Lower leg skin (tissue), 4 donors: Measurements from ENCODE around the gene PRDM4. TPM values are rescaled to one million over a fixed set of nuclear protein-coding genes. Genes with fewer than 3 reads are reported as not detected.
"Not testable (repeated sequence)": the region's sequence is repeated elsewhere in the genome, so short reads cannot be mapped to it uniquely, and the experiment has no call there.

Source experiments
- DNase-seq, 2 donors: peaks; one replicate each; pipeline ENCODE4 v3.0.0-alpha.2; 2019; ENCODE audit warnings: low spot score in 2 of 2
- H3K4me3 ChIP-seq: fragments of 200-600 bp; sonication (generic); 2 replicates; pipeline ENCODE4 v1.5.1; 2017; ENCODE audit warnings: mild to moderate bottlenecking, low read depth; ENCODE audit not compliant: poor library complexity, severe bottlenecking
- POLR2A ChIP-seq, 2 donors: fragments of 450-650 bp; IDR thresholded peaks; one replicate each; pipeline ENCODE4 v1.6.1; 2016 to 2017; ENCODE audit warnings: antibody characterized with exemption in 2 of 2, mild to moderate bottlenecking in 1 of 2, moderate library complexity in 1 of 2
- WGBS, 2 donors: methylation state at CpG; one replicate each; pipeline ENCODE4 v1.1.5; 2018; 5-methylcytosine and 5-hydroxymethylcytosine counted together
- intact Hi-C: fragments of 100-400 bp; cut with DNase I; formaldehyde crosslinking; loops from one replicate; pipeline ENCODE4 v1.15.0; 2023; ENCODE audit warnings: low total_unique reads
- total RNA-seq, 4 donors: library from RNA; depleted of rRNA; stranded (reverse); fragments of >200 nt; gene quantifications; one replicate each; pipeline ENCODE4 v1.1.0, GENCODE V29; 2016
- TF ChIP-seq, protein P1 (sequence below), 3 donors: fragments of 450-650 bp; IDR thresholded peaks; one replicate each; pipeline ENCODE4 v1.5.1; 2016; ENCODE audit warnings: antibody characterized with exemption in 3 of 3, mild to moderate bottlenecking in 3 of 3, moderate library complexity in 2 of 3

PRDM4 gene
- total RNA-seq, 4 donors from 2014 or later: 15.4 to 37.3 (median 21.6) TPM

DNA sequence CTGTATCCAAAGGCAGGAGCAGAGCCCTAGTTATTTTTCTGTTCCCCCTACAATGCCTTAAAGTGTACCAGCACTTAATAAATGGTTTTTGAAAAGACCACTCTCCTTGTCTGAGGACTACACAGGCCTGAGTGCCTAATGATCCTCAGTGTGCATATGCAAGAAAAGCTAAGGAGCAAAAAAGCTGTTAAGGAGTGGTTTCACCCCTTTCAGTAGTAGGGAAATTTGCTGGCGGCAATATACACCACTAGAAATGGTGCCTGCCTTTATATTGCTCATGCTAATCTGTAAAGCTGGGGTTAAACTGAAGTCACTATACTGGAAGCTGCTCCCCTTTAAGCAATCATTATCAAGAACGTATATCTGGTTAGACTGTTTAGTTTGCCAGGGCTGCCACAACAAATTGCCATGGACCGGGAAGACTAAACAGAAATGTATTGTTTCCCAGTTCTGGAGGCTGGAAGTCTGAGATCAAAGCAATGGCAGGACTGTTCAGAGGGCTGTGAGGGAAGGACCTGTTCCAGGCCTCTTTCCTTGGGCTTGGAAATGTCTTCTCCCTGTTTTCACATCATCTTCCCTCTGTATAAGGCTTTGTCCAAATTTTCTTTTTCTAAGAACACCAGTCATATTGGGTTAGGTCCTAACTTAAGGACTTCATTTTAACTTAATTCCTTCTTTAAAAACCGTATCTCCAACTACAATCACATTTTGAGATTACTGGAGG lies 30.2 kb downstream of the PRDM4 start:
- TF ChIP-seq POLR2A (IDR thresholded peaks at IDR 0.05): no peak
- TF ChIP-seq, protein P1, sequence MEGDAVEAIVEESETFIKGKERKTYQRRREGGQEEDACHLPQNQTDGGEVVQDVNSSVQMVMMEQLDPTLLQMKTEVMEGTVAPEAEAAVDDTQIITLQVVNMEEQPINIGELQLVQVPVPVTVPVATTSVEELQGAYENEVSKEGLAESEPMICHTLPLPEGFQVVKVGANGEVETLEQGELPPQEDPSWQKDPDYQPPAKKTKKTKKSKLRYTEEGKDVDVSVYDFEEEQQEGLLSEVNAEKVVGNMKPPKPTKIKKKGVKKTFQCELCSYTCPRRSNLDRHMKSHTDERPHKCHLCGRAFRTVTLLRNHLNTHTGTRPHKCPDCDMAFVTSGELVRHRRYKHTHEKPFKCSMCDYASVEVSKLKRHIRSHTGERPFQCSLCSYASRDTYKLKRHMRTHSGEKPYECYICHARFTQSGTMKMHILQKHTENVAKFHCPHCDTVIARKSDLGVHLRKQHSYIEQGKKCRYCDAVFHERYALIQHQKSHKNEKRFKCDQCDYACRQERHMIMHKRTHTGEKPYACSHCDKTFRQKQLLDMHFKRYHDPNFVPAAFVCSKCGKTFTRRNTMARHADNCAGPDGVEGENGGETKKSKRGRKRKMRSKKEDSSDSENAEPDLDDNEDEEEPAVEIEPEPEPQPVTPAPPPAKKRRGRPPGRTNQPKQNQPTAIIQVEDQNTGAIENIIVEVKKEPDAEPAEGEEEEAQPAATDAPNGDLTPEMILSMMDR (IDR thresholded peaks at IDR 0.05): no peak
- intact Hi-C loops: no loop called here
- 51 to 57% methylated on average over 4 of the region's 4 CpGs for WGBS, 2 donors
- no peak for DNase-seq
- H3K4me3 ChIP-seq: no peak overlapping the region

DNA sequence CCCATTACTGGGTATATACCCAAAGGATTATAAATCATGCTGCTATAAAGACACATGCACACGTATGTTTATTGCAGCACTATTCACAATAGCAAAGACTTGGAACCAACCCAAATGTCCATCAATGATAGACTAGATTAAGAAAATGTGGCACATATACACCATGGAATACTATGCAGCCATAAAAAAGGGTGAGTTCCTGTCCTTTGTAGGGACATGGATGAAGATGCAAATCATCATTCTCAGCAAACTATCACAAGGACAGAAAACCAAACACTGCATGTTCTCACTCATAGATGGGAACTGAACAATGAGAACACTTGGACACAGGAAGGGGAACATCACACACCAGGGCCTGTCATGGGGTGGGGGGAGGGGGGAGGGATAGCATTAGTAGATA lies 33.2 kb downstream of the PRDM4 start:
- no CpG with 5 or more reads among the region's 1 CpG for WGBS, 2 donors
- intact Hi-C loops, DNase-seq, H3K4me3 ChIP-seq: not testable (repeated sequence)

DNA sequence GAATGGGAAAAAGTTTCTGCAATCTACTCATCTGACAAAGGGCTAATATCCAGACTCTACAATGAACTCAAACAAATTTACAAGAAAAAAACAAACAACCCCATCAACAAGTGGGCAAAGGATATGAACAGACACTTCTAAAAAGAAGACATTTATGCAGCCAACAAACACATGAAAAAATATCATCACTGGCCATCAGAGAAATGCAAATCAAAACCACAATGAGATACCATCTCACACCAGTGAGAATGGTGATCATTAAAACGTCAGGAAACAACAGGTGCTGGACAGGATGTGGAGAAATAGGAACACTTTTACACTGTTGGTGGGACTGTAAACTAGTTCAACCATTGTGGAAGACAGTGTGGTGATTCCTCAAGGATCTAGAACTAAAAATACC lies 33.6 kb downstream of the PRDM4 start:
- intact Hi-C loops, H3K4me3 ChIP-seq, DNase-seq: not testable (repeated sequence)
- WGBS, 2 donors: 50 to 74% methylated on average over 1 of the region's 1 CpG

DNA sequence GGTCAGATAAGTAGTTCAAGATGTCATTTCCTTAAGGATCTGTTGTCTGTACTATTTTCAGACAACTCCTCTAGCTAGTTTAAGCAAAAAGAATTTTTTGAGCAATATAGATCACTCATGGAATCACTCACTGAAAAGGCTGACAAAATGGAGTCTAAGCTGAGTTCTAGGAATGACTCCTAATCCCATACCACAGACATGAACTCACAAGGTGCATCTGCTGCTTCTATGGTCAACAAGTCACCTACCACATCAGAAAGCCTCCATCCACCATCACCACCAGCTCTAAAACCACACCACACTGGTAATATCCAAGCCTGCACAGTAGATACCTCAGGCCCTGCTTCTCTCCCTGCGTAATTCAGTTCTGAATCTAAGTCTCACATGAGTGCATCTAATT lies 42.3 kb downstream of the PRDM4 start:
- TF ChIP-seq POLR2A (IDR thresholded peaks at IDR 0.05): no peak
- TF ChIP-seq, protein P1 (IDR thresholded peaks at IDR 0.05): no peak
- 96 to 100% methylated on average over 1 of the region's 1 CpG for WGBS, 2 donors
- intact Hi-C loops: no loop called here
- no peak for DNase-seq
- H3K4me3 ChIP-seq: no peak overlapping the region

DNA sequence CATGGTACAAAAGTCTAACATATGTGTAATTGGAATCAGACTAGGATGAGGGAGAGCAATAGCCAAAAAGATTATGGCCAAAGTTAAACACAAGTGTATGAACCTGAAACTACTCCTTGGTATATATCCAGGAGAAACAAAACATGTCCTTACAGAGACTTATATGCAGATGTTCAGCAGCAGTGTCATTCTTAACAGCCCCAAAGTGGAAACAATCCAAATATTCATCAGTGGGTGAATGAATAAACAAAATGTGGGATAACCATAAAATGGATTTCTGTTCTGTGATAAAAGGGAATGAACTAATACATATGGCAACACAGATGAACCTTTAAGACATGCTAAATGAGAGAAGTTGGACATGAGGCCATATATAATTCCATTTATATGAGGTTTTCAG lies 45.2 kb downstream of the PRDM4 start:
- no peak for DNase-seq
- no peak overlapping the region for H3K4me3 ChIP-seq
- TF ChIP-seq, protein P1 (IDR thresholded peaks at IDR 0.05): no peak
- TF ChIP-seq POLR2A (IDR thresholded peaks at IDR 0.05): no peak
- intact Hi-C loops: no loop called here

DNA sequence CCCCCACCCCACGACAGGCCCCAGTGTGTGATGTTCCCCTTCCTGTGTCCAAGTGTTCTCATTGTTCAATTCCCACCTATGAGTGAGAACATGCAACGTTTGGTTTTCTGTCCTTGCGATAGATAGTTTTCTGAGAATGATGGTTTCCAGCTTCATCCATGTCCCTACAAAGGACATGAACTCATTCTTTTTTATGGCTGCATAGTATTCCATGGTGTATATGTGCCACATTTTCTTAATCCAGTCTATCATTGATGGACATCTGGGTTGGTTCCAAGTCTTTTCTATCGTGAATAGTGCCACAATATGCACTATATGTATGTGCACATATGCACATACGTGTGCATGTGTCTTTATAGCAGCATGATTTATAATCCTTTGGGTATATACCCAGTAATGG lies 55.4 kb downstream of the PRDM4 start:
- DNase-seq, H3K4me3 ChIP-seq, intact Hi-C loops: not testable (repeated sequence)
- WGBS, 2 donors: 94 to 96% methylated on average over 5 of the region's 5 CpGs

DNA sequence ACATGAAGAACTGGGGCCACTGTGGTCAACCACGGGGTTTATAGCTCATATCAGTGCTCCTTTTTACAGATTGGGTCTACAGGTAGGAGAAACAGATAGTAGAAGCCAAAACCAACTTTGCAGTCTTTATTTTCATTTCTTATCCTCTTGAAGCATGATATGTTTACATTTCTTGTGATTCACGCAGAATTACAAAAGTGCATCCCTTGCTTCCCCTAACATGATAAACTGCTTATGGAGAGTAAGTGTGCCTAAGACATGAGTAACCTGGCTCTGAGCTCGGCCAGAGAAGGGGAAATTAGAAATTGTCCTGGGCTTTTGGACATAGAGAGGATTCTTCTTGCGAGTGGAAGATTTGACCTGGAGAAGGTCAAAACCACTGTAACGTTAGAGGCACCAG lies 56.9 kb downstream of the PRDM4 start:
- DNase-seq: no peak
- 90 to 92% methylated on average over 5 of the region's 5 CpGs for WGBS, 2 donors
- intact Hi-C loops: no loop called here
- TF ChIP-seq, protein P1 (IDR thresholded peaks at IDR 0.05): no peak
- no peak for TF ChIP-seq POLR2A (IDR thresholded peaks at IDR 0.05)
- no peak overlapping the region for H3K4me3 ChIP-seq
